ENCODE measurements around the gene MORN1.

MORN1 gene

GRCh38 chr1:2344121-2344681 lies 47.2 kb downstream of the MORN1 start:
- Histone ChIP-seq H3K9me3 (ENCODE audit: insufficient read depth, low read length) (no peaks in the 10 kb centered on the region), H2AFZ (ENCODE audit: low read depth, low read length, severe bottlenecking) (no peak overlapping the region), H3K27ac (ENCODE audit: low read depth, low read length) (no peak overlapping the region), H3K27me3 (ENCODE audit: low read length) (no peaks in the 10 kb centered on the region), H3K4me2 (ENCODE audit: low read depth, low read length, poor library complexity, severe bottlenecking) (no peak overlapping the region), H3K9ac (ENCODE audit: low read length) (no peak overlapping the region), H3K9me2 (replicated peaks; ENCODE audit: insufficient read depth, low read length) (no peaks in the 10 kb centered on the region), H3K4me3 (ENCODE audit: insufficient read depth, low read length, poor library complexity, severe bottlenecking) (no peak overlapping the region), H4K20me1 (ENCODE audit: low read depth, low read length) (no peaks in the 10 kb centered on the region), H3F3A (ENCODE audit: insufficient read depth) (no peaks in the 10 kb centered on the region), H3K36me3 (ENCODE audit: low read length) (no peaks in the 10 kb centered on the region), H3K79me2 (ENCODE audit: insufficient read depth, low read length) (no peaks in the 10 kb centered on the region)
- TF ChIP-seq CTCF (IDR thresholded peaks at IDR 0.05; ENCODE audit: insufficient read depth, low read length, poor library complexity, severe bottlenecking) (no peak), EZH2phosphoT487 (conservative IDR thresholded peaks at IDR 0.05; ENCODE audit: low read length) (no peak)

- TF ChIP-seq EZH2phosphoT487 (conservative IDR thresholded peaks at IDR 0.05; ENCODE audit: low read length) (no peak), CTCF (IDR thresholded peaks at IDR 0.05; ENCODE audit: insufficient read depth, low read length, poor library complexity, severe bottlenecking) (no peak)
- H3K27me3 ChIP-seq (ENCODE audit: low read length) = no peaks in the 10 kb centered on the region
- H3K9me2 ChIP-seq (replicated peaks; ENCODE audit: insufficient read depth, low read length) = no peaks in the 10 kb centered on the region
- no peak overlapping the region for H3K9ac ChIP-seq (ENCODE audit: low read length)
- no peak overlapping the region for H3K27ac ChIP-seq (ENCODE audit: low read depth, low read length)
- no peak overlapping the region for H2AFZ ChIP-seq (ENCODE audit: low read depth, low read length, severe bottlenecking)
- no peaks in the 10 kb centered on the region for H3K9me3 ChIP-seq (ENCODE audit: insufficient read depth, low read length)
- no peaks in the 10 kb centered on the region for H3F3A ChIP-seq (ENCODE audit: insufficient read depth)
- no peaks in the 10 kb centered on the region for H3K79me2 ChIP-seq (ENCODE audit: insufficient read depth, low read length)
- H3K4me2 ChIP-seq (ENCODE audit: low read depth, low read length, poor library complexity, severe bottlenecking) = no peak overlapping the region
- no peaks in the 10 kb centered on the region for H4K20me1 ChIP-seq (ENCODE audit: low read depth, low read length)
- no peak overlapping the region for H3K4me3 ChIP-seq (ENCODE audit: insufficient read depth, low read length, poor library complexity, severe bottlenecking)
- H3K36me3 ChIP-seq (ENCODE audit: low read length) = no peaks in the 10 kb centered on the region
Measured at GRCh38 chr1:2343023-2343935, 48.1 kb downstream of the MORN1 start.

GRCh38 chr1:2342384-2343022 lies 48.9 kb downstream of the MORN1 start:
- Histone ChIP-seq H4K20me1 (ENCODE audit: low read depth, low read length) (no peaks in the 10 kb centered on the region), H3K4me3 (ENCODE audit: insufficient read depth, low read length, poor library complexity, severe bottlenecking) (no peak overlapping the region), H3K9ac (ENCODE audit: low read length) (no peak overlapping the region), H3K27me3 (ENCODE audit: low read length) (no peaks in the 10 kb centered on the region), H3K79me2 (ENCODE audit: insufficient read depth, low read length) (no peaks in the 10 kb centered on the region), H2AFZ (ENCODE audit: low read depth, low read length, severe bottlenecking) (no peak overlapping the region), H3K36me3 (ENCODE audit: low read length) (no peaks in the 10 kb centered on the region), H3K9me3 (ENCODE audit: insufficient read depth, low read length) (no peaks in the 10 kb centered on the region), H3K9me2 (replicated peaks; ENCODE audit: insufficient read depth, low read length) (no peaks in the 10 kb centered on the region), H3K27ac (ENCODE audit: low read depth, low read length) (no peak overlapping the region), H3F3A (ENCODE audit: insufficient read depth) (no peaks in the 10 kb centered on the region), H3K4me2 (ENCODE audit: low read depth, low read length, poor library complexity, severe bottlenecking) (no peak overlapping the region)
- no peak for TF ChIP-seq CTCF (IDR thresholded peaks at IDR 0.05; ENCODE audit: insufficient read depth, low read length, poor library complexity, severe bottlenecking)
- no peak for TF ChIP-seq EZH2phosphoT487 (conservative IDR thresholded peaks at IDR 0.05; ENCODE audit: low read length)
